Fibroblast of mammary gland (primary cell): ENCODE data around the gene MKLN1.
"Not testable (repeated sequence)": the region's sequence is repeated elsewhere in the genome, so short reads cannot be mapped to it uniquely, and the experiment has no call there.

Experiments
- DNase-seq: peaks from one replicate; pipeline ENCODE4 v3.0.0-alpha.2; 2010; ENCODE audit warnings: low read depth
- H3K4me3 ChIP-seq: 2 replicates; pipeline ENCODE4 v1.5.1; 2011; ENCODE audit warnings: low read depth, mild to moderate bottlenecking, low read length, moderate library complexity; ENCODE audit not compliant: control insufficient read depth
- CTCF ChIP-seq: conservative IDR thresholded peaks from 2 replicates; pipeline ENCODE4 v1.5.1; 2011; ENCODE audit warnings: low read depth, low read length, inconsistent platforms; ENCODE audit not compliant: control insufficient read depth, insufficient read depth

The MKLN1 gene

GRCh38 chr7:131500357-131500756 lies 172.7 kb downstream of the MKLN1 start:
- DNase-seq = no peak
- no peak for TF ChIP-seq CTCF

GRCh38 chr7:131501422-131501821 lies 173.7 kb downstream of the MKLN1 start:
- DNase-seq = peak; percentile 66
- H3K4me3 ChIP-seq = no peak overlapping the region
- TF ChIP-seq CTCF = no peak

More at GRCh38 chr7:131500357-131500756, 172.7 kb downstream of the MKLN1 start:
- no peak overlapping the region for H3K4me3 ChIP-seq

- no peak overlapping the region for H3K4me3 ChIP-seq
- no peak for TF ChIP-seq CTCF
- no peak for DNase-seq
Measured at GRCh38 chr7:131501930-131502685, 174.4 kb downstream of the MKLN1 start.

GRCh38 chr7:131502810-131503508 lies 175.3 kb downstream of the MKLN1 start:
- DNase-seq = peak; percentile 77
- H3K4me3 ChIP-seq = no peak overlapping the region

GRCh38 chr7:131503639-131504038 lies 176.0 kb downstream of the MKLN1 start:
- no peak for TF ChIP-seq CTCF
- H3K4me3 ChIP-seq = no peak overlapping the region
- DNase-seq = no peak

More at GRCh38 chr7:131502810-131503508, 175.3 kb downstream of the MKLN1 start:
- TF ChIP-seq CTCF = no peak

GRCh38 chr7:131504157-131504899 lies 176.7 kb downstream of the MKLN1 start:
- DNase-seq = no peak
- no peak overlapping the region for H3K4me3 ChIP-seq
- TF ChIP-seq CTCF = no peak

GRCh38 chr7:131505037-131505620 lies 177.5 kb downstream of the MKLN1 start:
- DNase-seq, H3K4me3 ChIP-seq: not testable (repeated sequence)
